Smooth muscle cell (in vitro differentiated cells): ENCODE results near the gene CCDC136. TPM values are rescaled to one million over a fixed set of nuclear protein-coding genes. Genes with fewer than 3 reads are reported as not detected.

Experiments used
- DNase-seq: peaks from one replicate; lab custom pipeline; 2025; ENCODE audit not compliant: unreplicated experiment; lab: John Stamatoyannopoulos, UW
- H2AFZ ChIP-seq: fragments of 200-600 bp; sonication (generic); 2 replicates; pipeline ENCODE4 v1.6.0; 2016; ENCODE audit warnings: antibody characterized with exemption, low read depth, mild to moderate bottlenecking
- H3F3A ChIP-seq: fragments of 200-600 bp; sonication (generic); 2 replicates; pipeline ENCODE4 v1.6.0; 2017; ENCODE audit warnings: antibody characterized with exemption, low read depth
- H3K27ac ChIP-seq: fragments of 200-600 bp; sonication (generic); 2 replicates; pipeline ENCODE4 v1.5.1; 2016; ENCODE audit warnings: low read depth, mild to moderate bottlenecking
- H3K27me3 ChIP-seq: fragments of 200-600 bp; sonication (generic); 2 replicates; pipeline ENCODE4 v1.6.1; 2016; ENCODE audit warnings: low read depth, mild to moderate bottlenecking
- H3K36me3 ChIP-seq: fragments of 200-600 bp; sonication (generic); 2 replicates; pipeline ENCODE4 v1.5.1; 2016; ENCODE audit warnings: low read depth
- H3K4me1 ChIP-seq: fragments of 200-600 bp; sonication (generic); 2 replicates; pipeline ENCODE4 v1.5.1; 2016; ENCODE audit warnings: low read depth
- H3K4me2 ChIP-seq: fragments of 200-600 bp; sonication (generic); 2 replicates; pipeline ENCODE4 v1.6.0; 2016; ENCODE audit warnings: mild to moderate bottlenecking
- H3K4me3 ChIP-seq: fragments of 200-600 bp; sonication (generic); 2 replicates; pipeline ENCODE4 v1.5.1; 2016; ENCODE audit warnings: mild to moderate bottlenecking
- H3K79me2 ChIP-seq: fragments of 200-600 bp; sonication (generic); 2 replicates; pipeline ENCODE4 v1.6.0; 2016; ENCODE audit warnings: low read depth, mild to moderate bottlenecking
- H3K9ac ChIP-seq: fragments of 200-600 bp; sonication (generic); 2 replicates; pipeline ENCODE4 v1.6.0; 2016; ENCODE audit warnings: low read depth
- H3K9me3 ChIP-seq: fragments of 200-600 bp; sonication (generic); replicated peaks from 2 replicates; pipeline ENCODE4 v1.5.1; 2016; ENCODE audit warnings: low read depth
- H4K20me1 ChIP-seq: fragments of 200-600 bp; sonication (generic); 2 replicates; pipeline ENCODE4 v1.6.0; 2016; ENCODE audit warnings: low read depth
- CTCF ChIP-seq: fragments of 200-600 bp; sonication (generic); IDR thresholded peaks from 2 replicates; pipeline ENCODE4 v1.5.1; 2017; ENCODE audit warnings: borderline replicate concordance, mild to moderate bottlenecking, antibody characterized with exemption; ENCODE audit not compliant: insufficient read depth, poor library complexity, severe bottlenecking
- WGBS: methylation state at CpG from one replicate; pipeline ENCODE4 v1.1.7; 2016; ENCODE audit warnings: low lambda C conversion rate; 5-methylcytosine and 5-hydroxymethylcytosine counted together
- polyA plus RNA-seq: library from polyadenylated mRNA; unstranded; fragments of >200 nt; fragmentation: Nextera tagmentation; extraction: Ambion mirVana; gene quantifications from 2 replicates; pipeline ENCODE4 v1.2.1, GENCODE V29; 2016
- total RNA-seq: library from RNA; depleted of rRNA; stranded (reverse); fragments of >200 nt; gene quantifications from 2 replicates; pipeline ENCODE4 v1.2.3, GENCODE V29; 2014

Gene CCDC136
- total and polyA plus RNA-seq, 2 experiments from 2014 or later: 2.7 to 3.1 TPM

- WGBS: 15% methylated on average over 27 of the region's 45 CpGs
- no peaks in the 10 kb centered on the region for H3K79me2 ChIP-seq
- no peaks in the 10 kb centered on the region for H3K9me3 ChIP-seq
- TF ChIP-seq CTCF: no peak
- peak overlapping the region; percentile 89 for H3K4me3 ChIP-seq
- peak overlapping the region; percentile 77 for H2AFZ ChIP-seq
- peak overlapping the region; percentile 15 for H3K9ac ChIP-seq
- no peaks in the 10 kb centered on the region for H3K27me3 ChIP-seq
- no peak overlapping the region for H3K27ac ChIP-seq
- no peaks in the 10 kb centered on the region for H3F3A ChIP-seq
- no peaks in the 10 kb centered on the region for H3K36me3 ChIP-seq
- peak overlapping the region; percentile 98 for H3K4me2 ChIP-seq
- no peaks in the 10 kb centered on the region for H4K20me1 ChIP-seq
- no peak for DNase-seq
- H3K4me1 ChIP-seq: peaks cover 20% of the 10 kb centered on the region
Observed at GRCh38 chr7:128790315-128791041, 1.3 kb upstream of the CCDC136 start.

- DNase-seq: no peak
- Histone ChIP-seq H3F3A (no peaks in the 10 kb centered on the region), H3K4me1 (peaks cover 21% of the 10 kb centered on the region), H3K4me2 (peak overlapping the region; percentile 98), H3K9ac (no peak overlapping the region), H3K27ac (no peak overlapping the region), H3K79me2 (no peaks in the 10 kb centered on the region), H3K9me3 (no peaks in the 10 kb centered on the region), H4K20me1 (no peaks in the 10 kb centered on the region), H3K36me3 (no peaks in the 10 kb centered on the region), H3K27me3 (no peaks in the 10 kb centered on the region), H3K4me3 (peak overlapping the region; percentile 89), H2AFZ (peak overlapping the region; percentile 77)
- TF ChIP-seq CTCF: no peak
- WGBS: 3% methylated on average over 9 of the region's 9 CpGs
Observed at GRCh38 chr7:128791972-128792327, 182 bp downstream of the CCDC136 start.

GRCh38 chr7:128792471-128793180 lies 858 bp downstream of the CCDC136 start:
- no peak overlapping the region for H3K9ac ChIP-seq
- peaks cover 21% of the 10 kb centered on the region for H3K4me1 ChIP-seq
- no peak overlapping the region for H3K4me2 ChIP-seq
- H3K4me3 ChIP-seq: peak overlapping the region; percentile 89
- H3K27ac ChIP-seq: no peak overlapping the region
- H3K79me2 ChIP-seq: no peaks in the 10 kb centered on the region
- H2AFZ ChIP-seq: no peak overlapping the region
- no peaks in the 10 kb centered on the region for H3K9me3 ChIP-seq
- no peaks in the 10 kb centered on the region for H3F3A ChIP-seq
- no peak for DNase-seq
- no peaks in the 10 kb centered on the region for H3K27me3 ChIP-seq
- 86% methylated on average over 10 of the region's 10 CpGs for WGBS
- no peak for TF ChIP-seq CTCF
- H3K36me3 ChIP-seq: no peaks in the 10 kb centered on the region
- no peaks in the 10 kb centered on the region for H4K20me1 ChIP-seq
